Endothelial cell of umbilical vein (primary cell): ENCODE results near the gene GAL3ST1.

Experiments
- CTCF ChIP-seq, 2 donors: IDR thresholded peaks; 1 replicate in 1 of 2; 2 replicates in 1 of 2; pipeline ENCODE4 v1.5.1; 2011; ENCODE audit warnings: low read length in 2 of 2, mild to moderate bottlenecking in 2 of 2, moderate library complexity in 2 of 2, control low read depth in 1 of 2, inconsistent platforms in 1 of 2, low read depth in 1 of 2; ENCODE audit not compliant: insufficient read depth in 1 of 2; ENCODE audit errors: extremely low read depth in 1 of 2
- MAX ChIP-seq: IDR thresholded peaks from 2 replicates; pipeline ENCODE4 v1.6.1; 2011; ENCODE audit not compliant: insufficient read depth, insufficient read length
- MYC ChIP-seq: IDR thresholded peaks from one replicate; pipeline ENCODE4 v1.6.1; 2011; ENCODE audit warnings: mild to moderate bottlenecking, low read depth, low read length
- POLR2A ChIP-seq: IDR thresholded peaks from 2 replicates; pipeline ENCODE4 v1.6.1; 2012; ENCODE audit warnings: low read depth, mild to moderate bottlenecking, control low read depth, low read length
- POLR2AphosphoS5 ChIP-seq: IDR thresholded peaks from 2 replicates; pipeline ENCODE4 v1.6.1; 2012; ENCODE audit warnings: low read depth, mild to moderate bottlenecking, control low read depth, low read length, moderate library complexity; ENCODE audit not compliant: insufficient read depth

GRCh38 chr22:30580896-30581295 lies 6.4 kb upstream of the GAL3ST1 start:
- no peak for TF ChIP-seq POLR2A
- no peak for TF ChIP-seq CTCF (IDR thresholded peaks at IDR 0.05; ENCODE audit: extremely low read depth in 1 of 2, insufficient read depth in 1 of 2, low read depth in 1 of 2, low read length in 2 of 2)
- no peak for TF ChIP-seq POLR2AphosphoS5
- TF ChIP-seq MYC: no peak
- no peak for TF ChIP-seq MAX
